Measurements from ENCODE around the gene CSRNP3. TPM values are rescaled to one million over a fixed set of nuclear protein-coding genes. Genes with fewer than 3 reads are reported as not detected.
"Not testable (repeated sequence)": the region's sequence is repeated elsewhere in the genome, so short reads cannot be mapped to it uniquely, and the experiment has no call there.

CSRNP3 gene
- total and polyA plus RNA-seq, 5 donors from 2014 or later = not detected

DNA sequence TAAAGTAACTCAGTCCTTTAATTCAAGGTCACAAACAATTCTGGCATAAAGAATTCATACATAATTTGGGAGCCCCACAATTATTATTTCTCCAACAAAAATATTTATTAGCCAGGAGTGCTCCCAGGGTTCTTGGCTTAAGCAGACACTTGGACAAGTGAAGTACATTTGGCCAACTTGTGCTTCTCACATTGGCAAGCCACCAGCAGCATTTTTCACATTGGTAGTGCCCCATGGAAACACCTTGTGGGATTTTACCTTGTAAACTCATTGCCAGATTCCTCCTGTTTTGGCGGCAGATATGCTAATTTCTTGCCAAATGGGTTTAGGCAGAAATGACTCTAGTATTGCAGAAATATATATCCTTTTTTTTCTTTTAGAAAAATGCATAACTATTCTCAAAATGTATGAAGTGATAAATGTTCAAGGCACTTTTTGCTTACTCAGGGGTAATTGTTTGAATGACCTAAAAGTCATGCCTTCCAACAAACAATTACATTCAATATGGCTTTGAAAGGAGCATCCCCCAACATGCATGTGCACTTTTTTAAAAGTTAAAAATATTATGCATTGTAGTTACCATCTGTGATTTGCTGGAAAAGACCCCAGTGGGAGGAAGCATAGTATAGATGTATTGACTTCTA, 113.5 kb downstream of the CSRNP3 start:
- H3K4me3 Mint-ChIP-seq = no peak overlapping the region
- H3K27ac ChIP-seq (ENCODE audit: insufficient read depth, low read length, poor library complexity, severe bottlenecking) = no peak overlapping the region
- no peaks in the 10 kb centered on the region for H3K4me1 ChIP-seq (ENCODE audit: control insufficient read depth, insufficient read depth, low read length, poor library complexity, severe bottlenecking)
- H3K4me3 ChIP-seq (ENCODE audit: low read depth, low read length) = no peak overlapping the region
- DNase-seq (no peak), ATAC-seq (ENCODE audit: low read depth in 2 of 2) (no peak)
- no peaks in the 10 kb centered on the region for H3K9me3 ChIP-seq (ENCODE audit: control insufficient read depth in 2 of 2, low read length in 2 of 2)
- H3K9me3 Mint-ChIP-seq = peaks cover 0 to 4% (median 0%) of the 10 kb centered on the region in 7 donors
- H3K27ac Mint-ChIP-seq = no peak overlapping the region
- H3K27me3 ChIP-seq (ENCODE audit: control insufficient read depth, insufficient read depth, low read length) = no peaks in the 10 kb centered on the region
- no peaks in the 10 kb centered on the region for H3K36me3 Mint-ChIP-seq
- H3K4me1 Mint-ChIP-seq = no peaks in the 10 kb centered on the region
- no peaks in the 10 kb centered on the region for H3K36me3 ChIP-seq (ENCODE audit: control insufficient read depth, insufficient read depth, low read length)
- H3K27me3 Mint-ChIP-seq = no peaks in the 10 kb centered on the region

DNA sequence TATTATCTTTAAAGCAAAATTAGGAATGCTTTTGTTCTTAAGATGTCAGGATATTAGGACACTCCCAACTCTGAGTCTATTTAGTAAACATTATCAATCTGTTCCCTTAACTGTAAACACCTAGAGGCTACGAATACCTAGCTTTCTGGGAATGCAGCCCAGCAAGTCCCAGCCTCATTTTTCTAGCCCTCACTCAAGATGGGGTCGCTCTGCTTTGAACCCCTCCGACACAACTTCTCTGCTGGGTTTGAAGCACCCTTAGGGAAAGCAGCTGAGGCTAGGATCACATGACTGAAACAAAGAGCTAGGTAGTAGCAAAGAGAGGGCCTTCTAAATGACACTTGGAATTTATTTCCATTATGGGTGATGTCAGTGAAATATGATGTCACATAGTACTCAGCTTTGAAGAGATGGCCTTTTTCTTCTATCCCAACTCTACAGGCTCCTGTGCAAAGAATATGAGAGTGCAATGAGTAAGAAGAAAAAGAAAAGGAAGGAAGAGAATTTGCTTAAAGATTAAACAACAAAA, 114.7 kb downstream of the CSRNP3 start:
- no peaks in the 10 kb centered on the region for H3K27me3 Mint-ChIP-seq
- no peak overlapping the region for H3K27ac Mint-ChIP-seq
- H3K4me3 Mint-ChIP-seq = no peak overlapping the region
- ATAC-seq (ENCODE audit: low read depth in 2 of 2) (no peak), DNase-seq (no peak)
- no peaks in the 10 kb centered on the region for H3K36me3 Mint-ChIP-seq
- H3K9me3 Mint-ChIP-seq = peaks cover 0 to 4% (median 0%) of the 10 kb centered on the region in 7 donors
- no peaks in the 10 kb centered on the region for H3K4me1 Mint-ChIP-seq
- Histone ChIP-seq H3K27me3 (ENCODE audit: control insufficient read depth, insufficient read depth, low read length) (no peaks in the 10 kb centered on the region), H3K4me3 (ENCODE audit: low read depth, low read length) (no peak overlapping the region), H3K4me1 (ENCODE audit: control insufficient read depth, insufficient read depth, low read length, poor library complexity, severe bottlenecking) (no peaks in the 10 kb centered on the region), H3K9me3 (ENCODE audit: control insufficient read depth in 2 of 2, low read length in 2 of 2) (no peaks in the 10 kb centered on the region), H3K36me3 (ENCODE audit: control insufficient read depth, insufficient read depth, low read length) (no peaks in the 10 kb centered on the region), H3K27ac (ENCODE audit: insufficient read depth, low read length, poor library complexity, severe bottlenecking) (no peak overlapping the region)

- H3K27ac ChIP-seq (ENCODE audit: insufficient read depth, low read length, poor library complexity, severe bottlenecking) = no peak overlapping the region
- no peak overlapping the region for H3K4me3 ChIP-seq (ENCODE audit: low read depth, low read length)
- H3K4me1 ChIP-seq (ENCODE audit: control insufficient read depth, insufficient read depth, low read length, poor library complexity, severe bottlenecking) = no peaks in the 10 kb centered on the region
- H3K9me3 ChIP-seq (ENCODE audit: control insufficient read depth in 2 of 2, low read length in 2 of 2) = no peaks in the 10 kb centered on the region
- no peak for DNase-seq
- ATAC-seq (ENCODE audit: low read depth in 2 of 2) = no peak
- no peak overlapping the region for H3K4me3 Mint-ChIP-seq
- peaks cover 0 to 4% (median 2%) of the 10 kb centered on the region in 7 donors for H3K9me3 Mint-ChIP-seq
- no peak overlapping the region for H3K27ac Mint-ChIP-seq
- H3K27me3 Mint-ChIP-seq = peaks cover 5% of the 10 kb centered on the region
- no peaks in the 10 kb centered on the region for H3K36me3 Mint-ChIP-seq
- no peaks in the 10 kb centered on the region for H3K4me1 Mint-ChIP-seq
- H3K36me3 ChIP-seq (ENCODE audit: control insufficient read depth, insufficient read depth, low read length) = no peaks in the 10 kb centered on the region
- no peaks in the 10 kb centered on the region for H3K27me3 ChIP-seq (ENCODE audit: control insufficient read depth, insufficient read depth, low read length)
These were observed 116.5 kb downstream of the CSRNP3 start for GRCh38 chr2:165586019-165586418.

DNA sequence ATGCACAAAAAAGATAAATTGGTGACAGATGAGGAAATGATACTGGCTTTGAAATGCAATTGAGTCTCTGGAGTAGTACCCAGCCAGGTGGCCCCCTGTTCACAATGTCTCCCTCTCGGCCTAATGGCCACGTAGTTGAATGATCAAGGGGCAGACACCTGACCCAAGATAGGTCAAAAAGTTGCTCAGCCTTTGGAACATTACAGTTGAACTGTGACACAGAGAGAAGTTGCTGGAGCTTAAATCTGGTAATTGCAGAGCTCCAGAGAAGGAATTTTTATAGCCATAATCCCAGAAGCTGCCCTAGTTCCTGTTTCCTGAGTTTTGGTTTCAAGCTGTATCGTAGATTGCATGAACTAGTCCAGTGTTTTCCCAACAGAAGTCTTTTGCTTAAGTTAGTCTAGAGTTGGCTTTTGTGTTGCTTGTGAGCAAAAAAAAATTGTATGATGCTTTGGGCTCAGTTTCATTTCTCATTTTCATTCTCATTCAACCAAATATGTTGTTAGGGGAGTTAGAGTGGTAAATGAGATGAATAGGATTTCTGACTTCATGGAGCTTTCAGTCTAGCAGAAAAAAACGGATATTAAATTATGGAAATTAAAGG, 117.9 kb downstream of the CSRNP3 start:
- Histone ChIP-seq H3K9me3 (ENCODE audit: control insufficient read depth in 2 of 2, low read length in 2 of 2) (no peaks in the 10 kb centered on the region), H3K4me1 (ENCODE audit: control insufficient read depth, insufficient read depth, low read length, poor library complexity, severe bottlenecking) (no peaks in the 10 kb centered on the region), H3K4me3 (ENCODE audit: low read depth, low read length) (no peak overlapping the region), H3K27me3 (ENCODE audit: control insufficient read depth, insufficient read depth, low read length) (no peaks in the 10 kb centered on the region), H3K27ac (ENCODE audit: insufficient read depth, low read length, poor library complexity, severe bottlenecking) (no peak overlapping the region), H3K36me3 (ENCODE audit: control insufficient read depth, insufficient read depth, low read length) (no peaks in the 10 kb centered on the region)
- Mint-ChIP-seq H3K4me1 (no peaks in the 10 kb centered on the region), H3K9me3 (peaks cover 0 to 4% (median 3%) of the 10 kb centered on the region in 7 donors), H3K27me3 (peaks cover 6% of the 10 kb centered on the region), H3K27ac (no peak overlapping the region), H3K36me3 (no peaks in the 10 kb centered on the region), H3K4me3 (no peak overlapping the region)
- no peak for ATAC-seq (ENCODE audit: low read depth in 2 of 2)
- no peak for DNase-seq

- not testable (repeated sequence) for ATAC-seq (ENCODE audit: low read depth in 2 of 2); H3K4me1 ChIP-seq (ENCODE audit: control insufficient read depth, insufficient read depth, low read length, poor library complexity, severe bottlenecking); H3K4me1 Mint-ChIP-seq; H3K27me3 ChIP-seq (ENCODE audit: control insufficient read depth, insufficient read depth, low read length); H3K27ac Mint-ChIP-seq; H3K9me3 ChIP-seq (ENCODE audit: control insufficient read depth in 2 of 2, low read length in 2 of 2); H3K27ac ChIP-seq (ENCODE audit: insufficient read depth, low read length, poor library complexity, severe bottlenecking); H3K36me3 ChIP-seq (ENCODE audit: control insufficient read depth, insufficient read depth, low read length); H3K4me3 ChIP-seq (ENCODE audit: low read depth, low read length); H3K9me3 Mint-ChIP-seq; DNase-seq; H3K4me3 Mint-ChIP-seq; H3K27me3 Mint-ChIP-seq; H3K36me3 Mint-ChIP-seq
These were observed 121.5 kb downstream of the CSRNP3 start for GRCh38 chr2:165590999-165591398.

DNA sequence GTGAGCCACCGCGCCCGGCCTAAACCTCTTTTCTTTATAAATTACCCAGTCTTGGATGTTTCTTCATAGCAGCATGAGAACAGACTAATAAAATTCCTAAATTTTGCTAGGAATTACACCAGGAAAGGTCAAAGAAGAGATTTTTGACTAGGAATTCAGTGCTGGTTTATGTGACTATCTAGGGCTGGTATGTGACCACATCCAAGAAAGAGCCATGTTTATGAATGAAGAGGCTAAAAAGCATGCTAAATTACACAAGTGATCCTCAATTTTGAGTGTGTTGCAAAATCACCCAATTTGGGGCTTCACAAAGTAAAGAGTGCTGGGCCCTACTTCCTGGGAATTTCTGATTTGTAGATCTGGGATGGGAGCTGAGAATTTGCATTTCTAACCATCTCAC, 123.6 kb downstream of the CSRNP3 start:
- Histone ChIP-seq H3K27me3 (ENCODE audit: control insufficient read depth, insufficient read depth, low read length) (no peaks in the 10 kb centered on the region), H3K27ac (ENCODE audit: insufficient read depth, low read length, poor library complexity, severe bottlenecking) (no peak overlapping the region), H3K4me3 (ENCODE audit: low read depth, low read length) (no peak overlapping the region), H3K4me1 (ENCODE audit: control insufficient read depth, insufficient read depth, low read length, poor library complexity, severe bottlenecking) (no peaks in the 10 kb centered on the region), H3K9me3 (ENCODE audit: control insufficient read depth in 2 of 2, low read length in 2 of 2) (no peaks in the 10 kb centered on the region), H3K36me3 (ENCODE audit: control insufficient read depth, insufficient read depth, low read length) (no peaks in the 10 kb centered on the region)
- ATAC-seq (ENCODE audit: low read depth in 2 of 2) = no peak
- Mint-ChIP-seq H3K4me1 (peaks cover 0 to 3% (median 0%) of the 10 kb centered on the region in 4 donors), H3K27me3 (peaks cover 6% of the 10 kb centered on the region), H3K4me3 (no peak overlapping the region), H3K36me3 (no peaks in the 10 kb centered on the region), H3K9me3 (peaks cover 0 to 4% (median 2%) of the 10 kb centered on the region in 7 donors), H3K27ac (no peak overlapping the region)
- no peak for DNase-seq

- Histone ChIP-seq H3K27me3 (ENCODE audit: control insufficient read depth, insufficient read depth, low read length) (no peaks in the 10 kb centered on the region), H3K4me1 (ENCODE audit: control insufficient read depth, insufficient read depth, low read length, poor library complexity, severe bottlenecking) (no peaks in the 10 kb centered on the region), H3K27ac (ENCODE audit: insufficient read depth, low read length, poor library complexity, severe bottlenecking) (no peak overlapping the region), H3K4me3 (ENCODE audit: low read depth, low read length) (no peak overlapping the region), H3K36me3 (ENCODE audit: control insufficient read depth, insufficient read depth, low read length) (no peaks in the 10 kb centered on the region), H3K9me3 (ENCODE audit: control insufficient read depth in 2 of 2, low read length in 2 of 2) (no peaks in the 10 kb centered on the region)
- H3K27ac Mint-ChIP-seq = no peak overlapping the region
- peaks cover 0 to 3% (median 0%) of the 10 kb centered on the region in 4 donors for H3K4me1 Mint-ChIP-seq
- ATAC-seq (ENCODE audit: low read depth in 2 of 2) = no peak
- H3K36me3 Mint-ChIP-seq = no peaks in the 10 kb centered on the region
- no peak overlapping the region for H3K4me3 Mint-ChIP-seq
- no peak for DNase-seq
- peaks cover 0 to 4% (median 2%) of the 10 kb centered on the region in 7 donors for H3K9me3 Mint-ChIP-seq
- H3K27me3 Mint-ChIP-seq = peaks cover 6% of the 10 kb centered on the region
These were observed 124.9 kb downstream of the CSRNP3 start for GRCh38 chr2:165594231-165594934.

All from CD4-positive, CD25-positive, alpha-beta regulatory T cell (primary cell).